Measurements from ENCODE around the gene SSR4.

Gene SSR4

GRCh38 chrX:153804621-153805020 lies 10.2 kb downstream of the SSR4 start:
- no peak for DNase-seq (ENCODE audit: low spot score)
- no peak for TF ChIP-seq CTCF (IDR thresholded peaks at IDR 0.05; ENCODE audit: extremely low read depth, missing control alignments)

- no peak for TF ChIP-seq CTCF (IDR thresholded peaks at IDR 0.05; ENCODE audit: extremely low read depth, missing control alignments)
- DNase-seq (ENCODE audit: low spot score) = no peak
Measured at GRCh38 chrX:153805436-153805835, 11.0 kb downstream of the SSR4 start.

GRCh38 chrX:153806999-153807575 lies 12.6 kb downstream of the SSR4 start:
- no peak for TF ChIP-seq CTCF (IDR thresholded peaks at IDR 0.05; ENCODE audit: extremely low read depth, missing control alignments)
- DNase-seq (ENCODE audit: low spot score) = no peak

GRCh38 chrX:153807976-153808375 lies 13.5 kb downstream of the SSR4 start:
- no peak for TF ChIP-seq CTCF (IDR thresholded peaks at IDR 0.05; ENCODE audit: extremely low read depth, missing control alignments)
- no peak for DNase-seq (ENCODE audit: low spot score)

GRCh38 chrX:153812220-153812619 lies 17.8 kb downstream of the SSR4 start:
- TF ChIP-seq CTCF (IDR thresholded peaks at IDR 0.05; ENCODE audit: extremely low read depth, missing control alignments) = no peak
- DNase-seq (ENCODE audit: low spot score) = no peak

- no peak for TF ChIP-seq CTCF (IDR thresholded peaks at IDR 0.05; ENCODE audit: extremely low read depth, missing control alignments)
Measured at GRCh38 chrX:153813161-153813560, 18.7 kb downstream of the SSR4 start.

GRCh38 chrX:153814591-153815315 lies 20.3 kb downstream of the SSR4 start:
- DNase-seq (ENCODE audit: low spot score) = no peak
- TF ChIP-seq CTCF (IDR thresholded peaks at IDR 0.05; ENCODE audit: extremely low read depth, missing control alignments) = no peak

More at GRCh38 chrX:153813161-153813560, 18.7 kb downstream of the SSR4 start:
- DNase-seq (ENCODE audit: low spot score) = no peak
